NCI-H226 (cell line): ENCODE data around the gene RNU11.
"Not testable (repeated sequence)": the region's sequence is repeated elsewhere in the genome, so short reads cannot be mapped to it uniquely, and the experiment has no call there.

Experiments
- DNase-seq: peaks from one replicate; pipeline ENCODE4 v3.0.0-alpha.2; 2015

The RNU11 gene

DNA sequence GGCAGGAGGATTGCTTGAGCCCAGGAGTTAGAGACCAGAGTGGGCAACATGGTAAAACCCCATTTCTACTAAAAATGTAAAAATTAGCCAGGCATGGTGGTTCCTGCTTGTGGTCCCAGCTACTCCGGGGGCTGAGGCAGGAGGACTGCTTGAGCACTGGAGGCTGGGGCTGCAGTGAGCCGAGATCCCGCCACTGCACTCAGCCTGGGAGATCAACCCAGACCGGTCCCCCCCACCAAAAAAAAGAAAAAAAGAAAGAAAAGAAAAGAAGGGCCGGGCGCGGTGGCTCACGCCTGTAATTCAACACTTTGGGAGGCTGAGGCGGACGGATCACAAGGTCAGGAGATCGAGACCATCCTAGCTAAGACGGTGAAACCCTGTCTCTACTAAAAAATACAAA lies 18.4 kb downstream of the RNU11 start:
- no peak for DNase-seq

DNA sequence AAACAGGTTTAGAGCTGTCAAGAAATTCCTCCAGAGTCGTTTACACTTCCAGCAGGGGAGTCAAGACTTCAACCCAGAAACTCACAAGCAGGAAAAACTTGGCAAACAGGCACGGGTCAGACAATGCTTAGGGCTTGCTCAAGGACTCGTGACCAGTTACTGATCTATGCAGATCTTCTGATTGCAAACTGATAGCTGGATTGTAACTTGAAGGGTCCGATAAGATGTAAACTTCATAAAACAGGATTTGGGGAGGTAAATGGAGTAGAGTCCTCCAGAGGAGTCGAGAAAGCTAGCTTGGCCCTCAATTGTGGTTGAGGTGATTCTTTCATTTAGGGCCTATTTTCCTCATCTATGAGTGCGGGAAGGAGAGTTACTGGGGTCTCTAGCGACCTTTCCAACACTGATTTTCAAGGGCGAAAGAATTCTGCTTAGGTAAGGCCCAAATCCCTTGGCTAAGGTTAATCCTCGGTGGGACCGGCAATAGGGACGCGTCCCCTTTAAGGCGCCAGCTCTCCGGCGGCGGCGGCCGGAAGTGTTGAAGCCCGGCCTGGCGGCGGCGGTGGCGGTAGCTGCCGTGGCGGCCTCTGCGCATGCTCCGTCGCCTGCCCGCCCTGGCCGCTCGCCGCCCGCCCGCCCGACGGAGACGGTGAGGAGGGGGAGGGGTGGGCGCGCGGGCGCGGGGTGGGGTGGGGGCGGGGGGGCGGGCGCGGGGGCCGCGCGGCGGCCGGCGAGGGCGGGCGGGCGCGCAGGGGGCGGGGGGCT lies 20.0 kb downstream of the RNU11 start, which contains the start of gene GMEB1:
TSS of gene GMEB1 (plus strand) at position 594 of the 765 bp plus-strand sequence. CDS start 14,829 bp downstream, outside the sequence.
- DNase-seq = peak; percentile 77

DNA sequence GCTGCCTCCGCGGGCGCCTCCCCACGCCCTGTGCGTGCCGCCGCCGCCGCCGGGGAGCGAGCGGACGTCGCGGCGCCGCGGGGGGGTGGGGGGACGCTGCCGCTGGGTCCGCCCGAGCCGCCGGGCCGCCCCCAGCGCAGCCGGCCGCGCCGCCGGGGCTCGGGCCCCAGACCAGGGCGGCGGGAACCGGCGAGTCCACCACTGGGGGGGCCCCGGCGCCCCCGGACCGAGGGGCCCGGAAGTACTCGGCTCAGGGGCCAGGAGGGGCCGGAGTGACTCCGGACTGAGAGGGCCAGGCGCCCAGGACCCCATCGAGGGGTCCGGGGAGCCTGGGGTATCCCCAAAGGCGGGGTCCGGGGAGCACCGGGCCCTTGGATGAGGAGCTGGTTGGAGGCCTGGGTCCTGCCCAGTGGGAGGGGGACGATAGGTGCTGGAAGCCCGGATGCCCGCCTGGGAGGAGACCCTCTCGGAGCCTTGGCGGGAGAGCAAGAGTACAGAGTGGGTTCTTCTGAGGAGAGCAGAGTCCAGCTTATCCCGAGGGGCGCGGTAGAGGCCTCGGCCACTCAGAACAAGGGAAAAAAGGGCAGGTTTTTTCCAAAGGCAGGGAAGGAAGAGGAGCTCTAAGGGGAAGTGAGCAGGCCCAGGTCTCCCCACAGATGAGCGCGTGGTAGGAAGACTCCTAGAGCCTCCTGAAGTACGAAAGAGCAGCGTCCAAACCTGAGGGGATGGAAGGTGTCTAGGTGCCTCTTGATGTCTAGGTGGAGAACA lies 20.7 kb downstream of the RNU11 start:
- peak; percentile 59 for DNase-seq

DNA sequence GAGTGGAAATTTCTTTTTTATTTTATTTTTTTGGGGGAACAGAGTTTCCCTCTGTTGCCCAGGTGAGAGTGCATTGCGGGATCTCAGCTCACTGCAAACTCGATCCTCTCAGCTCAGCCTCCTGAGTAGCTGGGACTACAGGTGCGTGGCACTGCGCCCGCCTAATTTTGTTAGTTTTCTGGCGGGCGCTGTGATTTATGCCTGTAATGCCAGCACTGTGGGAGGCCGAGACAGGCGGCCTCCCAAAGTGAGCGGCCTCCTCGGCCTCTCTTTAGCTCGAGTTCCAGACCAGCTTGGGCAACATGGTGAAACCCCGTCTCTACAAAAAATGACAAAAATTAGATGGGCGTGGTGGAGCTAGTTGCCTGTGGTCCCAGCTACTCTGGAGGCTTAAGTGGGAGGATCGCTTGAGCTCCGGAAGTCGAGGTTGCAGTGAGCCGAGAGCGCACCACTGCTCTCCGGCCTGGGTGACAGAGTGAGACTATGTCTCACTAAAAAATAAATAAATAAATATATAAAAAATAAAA lies 22.9 kb downstream of the RNU11 start:
- no peak for DNase-seq

DNA sequence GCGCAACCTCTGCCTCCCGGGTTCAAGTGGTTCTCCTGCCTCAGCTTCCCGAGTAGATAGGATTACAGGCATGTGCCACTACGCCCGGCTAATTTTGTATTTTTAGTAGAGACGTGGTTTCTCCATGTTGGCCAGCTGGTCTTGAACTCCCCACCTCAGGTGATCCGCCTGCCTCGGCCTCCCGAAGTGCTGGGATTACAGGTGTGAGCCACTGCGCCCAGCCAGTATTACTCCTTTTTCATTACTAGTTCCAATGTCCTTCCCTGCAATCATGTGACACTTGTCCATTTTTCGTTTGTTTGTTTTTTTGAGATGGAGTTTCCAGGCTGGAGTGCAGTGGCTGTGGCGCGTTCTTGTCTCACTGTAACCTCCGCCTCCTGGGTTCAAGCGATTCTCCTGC lies 24.6 kb downstream of the RNU11 start:
- DNase-seq = not testable (repeated sequence)

DNA sequence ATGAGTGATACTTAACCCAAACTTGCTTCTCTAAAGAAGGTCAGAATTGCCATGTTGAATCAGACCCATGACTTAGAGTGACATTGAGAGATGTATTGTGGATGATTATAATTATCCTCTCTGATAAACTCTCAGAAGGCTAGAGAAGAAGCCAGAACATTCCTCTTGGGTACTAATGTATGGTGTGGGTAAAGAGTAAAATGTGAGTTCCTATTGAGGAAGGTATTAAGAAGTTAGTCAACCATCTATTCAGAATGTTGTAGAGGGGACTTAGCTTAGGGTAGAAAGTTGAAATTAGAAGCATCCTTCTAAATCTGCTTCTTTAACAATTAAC lies 27.5 kb downstream of the RNU11 start:
- DNase-seq = no peak

DNA sequence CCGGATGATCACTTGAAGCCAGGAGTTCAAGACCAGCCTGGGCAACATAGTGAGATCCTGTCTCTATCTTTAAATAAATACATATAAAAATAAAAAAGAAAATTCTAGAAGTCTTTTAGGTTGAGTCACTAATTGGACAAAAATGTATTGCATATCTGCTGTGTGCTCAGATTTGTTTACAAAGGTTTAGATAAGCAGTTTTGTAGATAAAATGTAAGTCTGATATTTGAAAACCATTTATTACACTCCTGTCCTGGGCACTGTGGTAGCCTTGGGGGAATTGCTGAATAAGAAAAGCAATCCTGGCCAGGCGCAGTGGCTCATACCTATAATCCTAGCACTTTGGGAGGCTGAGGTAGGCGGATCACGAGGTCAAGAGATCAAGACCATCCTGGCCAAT lies 31.8 kb downstream of the RNU11 start:
- DNase-seq = no peak

DNA sequence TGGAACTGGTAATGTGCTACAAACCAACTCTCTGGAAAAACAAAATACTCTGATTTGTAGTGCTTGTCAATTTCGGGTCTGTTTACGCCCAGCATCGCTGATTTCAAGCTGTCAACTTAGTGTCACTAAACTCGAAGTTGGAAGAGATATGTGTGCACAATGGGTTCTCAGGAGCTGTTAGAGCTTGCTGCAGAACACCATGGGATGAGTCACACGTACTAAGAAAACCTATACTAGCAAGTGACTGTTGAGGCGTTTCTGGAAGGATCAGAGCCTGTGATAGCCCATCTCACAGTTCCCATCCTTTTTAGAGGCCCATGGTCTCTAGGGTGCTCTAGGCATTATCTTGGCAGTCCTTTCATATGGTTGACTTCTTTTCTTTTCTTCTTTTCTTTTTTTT lies 34.4 kb downstream of the RNU11 start:
- no peak for DNase-seq

DNA sequence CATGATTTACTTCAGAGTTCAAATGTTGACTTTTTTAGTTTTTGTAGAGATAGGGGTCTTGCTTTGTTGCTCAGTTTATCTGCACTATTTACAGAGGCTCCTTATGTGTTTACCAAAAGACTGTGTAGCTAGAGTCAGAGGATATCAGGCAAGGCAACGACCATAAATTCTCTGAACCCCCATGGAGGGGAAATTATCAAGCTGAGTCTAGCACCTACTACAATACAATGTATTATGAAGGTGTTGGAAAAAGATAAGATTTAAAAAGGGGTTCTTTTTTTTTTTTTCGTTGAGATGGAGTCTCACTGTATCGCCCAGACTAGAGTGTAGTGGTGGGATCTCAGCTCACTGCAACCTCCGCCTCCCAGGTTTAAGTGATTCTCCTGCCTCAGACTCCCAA lies 36.5 kb downstream of the RNU11 start:
- no peak for DNase-seq

DNA sequence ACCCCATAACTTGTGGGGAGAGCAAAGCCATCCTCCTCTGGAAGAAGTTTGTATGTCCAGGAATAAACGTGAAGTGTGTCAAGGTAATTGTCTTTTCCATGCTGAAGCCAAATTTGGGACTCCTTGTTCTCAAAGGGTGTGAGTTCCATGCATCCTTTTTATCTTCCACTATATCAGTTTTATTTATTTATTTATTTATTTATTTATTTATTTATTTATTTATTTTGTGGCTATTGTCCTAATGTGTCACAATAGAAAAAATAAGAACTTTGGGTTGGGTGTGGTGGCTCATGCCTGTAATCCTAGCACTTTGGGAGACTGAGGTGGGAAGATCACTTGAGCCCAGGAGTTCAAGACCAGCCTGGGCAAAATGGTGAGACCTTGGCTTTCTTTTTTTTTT lies 43.2 kb downstream of the RNU11 start:
- not testable (repeated sequence) for DNase-seq
